Uterus (tissue), 4 donors: ENCODE results near the gene PREX1. TPM values are rescaled to one million over a fixed set of nuclear protein-coding genes. Genes with fewer than 3 reads are reported as not detected.

Experiments used
- DNase-seq, 2 donors: peaks; one replicate each; pipeline ENCODE4 v3.0.0-alpha.2; 2019 to 2020
- H3K27ac ChIP-seq, 2 donors: fragments of 200-600 bp; sonication (generic); 1 replicate in 1 of 2; 2 replicates in 1 of 2; pipeline ENCODE4 v1.5.1; 2016 to 2018
- H3K27me3 ChIP-seq, 2 donors: fragments of 200-600 bp; sonication (generic); one replicate each; pipeline ENCODE4 v1.5.1; 2018 to 2019; ENCODE audit warnings: control low read depth in 1 of 2
- H3K36me3 ChIP-seq, 2 donors: fragments of 200-600 bp; sonication (generic); one replicate each; pipeline ENCODE4 v1.5.1; 2019; ENCODE audit warnings: control low read depth in 1 of 2
- H3K4me1 ChIP-seq, 2 donors: fragments of 200-600 bp; sonication (generic); one replicate each; pipeline ENCODE4 v1.5.1; 2018 to 2019; ENCODE audit warnings: control low read depth in 1 of 2
- H3K4me3 ChIP-seq, 2 donors: fragments of 200-600 bp; sonication (generic); 1 replicate in 1 of 2; 2 replicates in 1 of 2; pipeline ENCODE4 v1.5.1; 2018 to 2019; ENCODE audit warnings: mild to moderate bottlenecking in 1 of 2
- H3K9me3 ChIP-seq, 2 donors: fragments of 200-600 bp; sonication (generic); one replicate each; pipeline ENCODE4 v1.5.1; 2019; ENCODE audit warnings: control low read depth in 1 of 2
- CTCF ChIP-seq, 4 experiments: fragments of 200-600 bp in 2 of 4; fragments of 450-650 bp in 2 of 4; sonication (generic) in 2 of 4; IDR thresholded peaks; one replicate each; pipeline ENCODE4 v1.5.1; 2016 to 2019; ENCODE audit warnings: antibody characterized with exemption in 4 of 4, mild to moderate bottlenecking in 2 of 4, moderate library complexity in 1 of 4
- POLR2A ChIP-seq, 2 donors: fragments of 450-650 bp; IDR thresholded peaks; one replicate each; pipeline ENCODE4 v1.6.1; 2016; ENCODE audit warnings: antibody characterized with exemption in 2 of 2, mild to moderate bottlenecking in 1 of 2, moderate library complexity in 1 of 2
- intact Hi-C: fragments of 100-400 bp; cut with DNase I; formaldehyde crosslinking; loops from one replicate; pipeline ENCODE4 v1.15.1; 2023; ENCODE audit warnings: low total_unique reads
- total RNA-seq, 4 donors: library from RNA; depleted of rRNA in 3 of 4; stranded (reverse); fragments of >200 nt in 3 of 4; gene quantifications; one replicate each; pipeline versions ENCODE4 v1.1.0 to v1.2.4, GENCODE V29; 2014 to 2023
- donor health status: DM: yes; HTN: yes; CAD: no.

Gene PREX1
- total RNA-seq, 4 donors from 2014 or later: 3.6 to 19.7 (median 11.3) TPM

- H3K9me3 ChIP-seq: no peaks in the 10 kb centered on the region
- no peak for DNase-seq
- H3K27me3 ChIP-seq: no peaks in the 10 kb centered on the region
- no peak overlapping the region for H3K4me3 ChIP-seq
- intact Hi-C loops: no loop called here
- no peak overlapping the region for H3K27ac ChIP-seq
- TF ChIP-seq POLR2A (IDR thresholded peaks at IDR 0.05) (no peak), CTCF (IDR thresholded peaks at IDR 0.05) (no peak)
- H3K4me1 ChIP-seq: no peaks in the 10 kb centered on the region
- no peaks in the 10 kb centered on the region for H3K36me3 ChIP-seq
These were observed 195.6 kb downstream of the PREX1 start for GRCh38 chr20:48632017-48632824.

- H3K4me1 ChIP-seq: no peaks in the 10 kb centered on the region
- intact Hi-C loops: no loop called here
- no peaks in the 10 kb centered on the region for H3K36me3 ChIP-seq
- H3K27ac ChIP-seq: no peak overlapping the region
- no peak for DNase-seq
- TF ChIP-seq CTCF (IDR thresholded peaks at IDR 0.05): no peak
- TF ChIP-seq POLR2A (IDR thresholded peaks at IDR 0.05): no peak
- no peaks in the 10 kb centered on the region for H3K27me3 ChIP-seq
- no peak overlapping the region for H3K4me3 ChIP-seq
- no peaks in the 10 kb centered on the region for H3K9me3 ChIP-seq
These were observed 196.4 kb downstream of the PREX1 start for GRCh38 chr20:48631114-48632016.

- TF ChIP-seq POLR2A (IDR thresholded peaks at IDR 0.05): no peak
- no peak for TF ChIP-seq CTCF (IDR thresholded peaks at IDR 0.05)
- no peaks in the 10 kb centered on the region for H3K4me1 ChIP-seq
- no peak overlapping the region for H3K27ac ChIP-seq
- H3K36me3 ChIP-seq: no peaks in the 10 kb centered on the region
- no peaks in the 10 kb centered on the region for H3K9me3 ChIP-seq
- no peak overlapping the region for H3K4me3 ChIP-seq
- no peaks in the 10 kb centered on the region for H3K27me3 ChIP-seq
- intact Hi-C loops: no loop called here
- no peak for DNase-seq
These were observed 197.3 kb downstream of the PREX1 start for GRCh38 chr20:48630342-48631075.

GRCh38 chr20:48629960-48630315, 197.9 kb downstream of the PREX1 start:
- intact Hi-C loops: loop anchor here (10.0 kb wide), 1 partner anchor 845 kb away; the partner anchor contains the start of gene SULF2
- no peak for DNase-seq
- Histone ChIP-seq H3K9me3 (no peaks in the 10 kb centered on the region), H3K27me3 (no peaks in the 10 kb centered on the region), H3K4me3 (no peak overlapping the region), H3K4me1 (no peaks in the 10 kb centered on the region), H3K27ac (no peak overlapping the region), H3K36me3 (no peaks in the 10 kb centered on the region)
- TF ChIP-seq POLR2A (IDR thresholded peaks at IDR 0.05): no peak
- no peak for TF ChIP-seq CTCF (IDR thresholded peaks at IDR 0.05)
